Esophagus (tissue), 2 donors: ENCODE measurements around the gene ITGB8. TPM values are rescaled to one million over a fixed set of nuclear protein-coding genes. Genes with fewer than 3 reads are reported as not detected.

ENCODE experiments used
- H3K27ac ChIP-seq, 2 donors: one replicate each; pipeline ENCODE4 v1.5.1; 2013; ENCODE audit warnings: low read depth in 2 of 2, mild to moderate bottlenecking in 2 of 2, inconsistent platforms in 1 of 2, low read length in 1 of 2, moderate library complexity in 1 of 2
- H3K27me3 ChIP-seq, 2 donors: one replicate each; pipeline ENCODE4 v1.6.1; 2013; ENCODE audit warnings: low read length in 2 of 2, control low read depth in 1 of 2, mild to moderate bottlenecking in 1 of 2; ENCODE audit not compliant: insufficient read depth in 2 of 2, control insufficient read depth in 1 of 2
- H3K36me3 ChIP-seq, 2 donors: one replicate each; pipeline ENCODE4 v1.6.1; 2013; ENCODE audit warnings: low read length in 1 of 2; ENCODE audit not compliant: control insufficient read depth in 2 of 2, insufficient read depth in 2 of 2
- H3K4me1 ChIP-seq, 2 donors: one replicate each; pipeline ENCODE4 v1.6.1; 2013; ENCODE audit warnings: low read length in 1 of 2; ENCODE audit not compliant: control insufficient read depth in 2 of 2, insufficient read depth in 2 of 2
- H3K4me3 ChIP-seq, 2 donors: one replicate each; pipeline ENCODE4 v1.5.1; 2013; ENCODE audit warnings: low read length in 2 of 2, mild to moderate bottlenecking in 2 of 2, low read depth in 1 of 2, moderate library complexity in 1 of 2
- H3K9me3 ChIP-seq, 2 donors: one replicate each; pipeline ENCODE4 v1.6.1; 2013; ENCODE audit warnings: mild to moderate bottlenecking in 2 of 2, low read depth in 1 of 2, low read length in 1 of 2, moderate library complexity in 1 of 2; ENCODE audit not compliant: control insufficient read depth in 2 of 2, insufficient read depth in 1 of 2
- WGBS, 2 donors: extraction: QIAGEN DNeasy Blood & Tissue Kit; methylation state at CpG; one replicate each; pipeline ENCODE4 v1.1.7; 2013; 5-methylcytosine and 5-hydroxymethylcytosine counted together
- polyA plus RNA-seq, 2 donors: library from polyadenylated mRNA; stranded (reverse); fragments of 200-250 nt; gene quantifications; one replicate each; pipeline ENCODE4 v1.2.3, GENCODE V29; 2013
- donor health status: healthy with polysubstance abuse.
- donor health status: Bipolar disorder and iron deficiency.

Gene ITGB8
- polyA plus RNA-seq, 2 donors, result 4.2 to 5.0 TPM

- Histone ChIP-seq H3K9me3 (no peaks in the 10 kb centered on the region), H3K27ac (no peak overlapping the region), H3K36me3 (no peaks in the 10 kb centered on the region), H3K4me3 (no peak overlapping the region), H3K4me1 (no peaks in the 10 kb centered on the region), H3K27me3 (no peaks in the 10 kb centered on the region)
- WGBS, 2 donors, result 85 to 86% methylated on average over 5 of the region's 5 CpGs
Observed at GRCh38 chr7:20306180-20306946, 24.3 kb upstream of the ITGB8 start.

- Histone ChIP-seq H3K4me3 (no peak overlapping the region), H3K4me1 (no peaks in the 10 kb centered on the region), H3K27me3 (no peaks in the 10 kb centered on the region), H3K9me3 (no peaks in the 10 kb centered on the region), H3K27ac (no peak overlapping the region), H3K36me3 (no peaks in the 10 kb centered on the region)
- 42 to 58% methylated on average over 2 of the region's 2 CpGs for WGBS, 2 donors
Observed at GRCh38 chr7:20307119-20307518, 23.6 kb upstream of the ITGB8 start.

DNA sequence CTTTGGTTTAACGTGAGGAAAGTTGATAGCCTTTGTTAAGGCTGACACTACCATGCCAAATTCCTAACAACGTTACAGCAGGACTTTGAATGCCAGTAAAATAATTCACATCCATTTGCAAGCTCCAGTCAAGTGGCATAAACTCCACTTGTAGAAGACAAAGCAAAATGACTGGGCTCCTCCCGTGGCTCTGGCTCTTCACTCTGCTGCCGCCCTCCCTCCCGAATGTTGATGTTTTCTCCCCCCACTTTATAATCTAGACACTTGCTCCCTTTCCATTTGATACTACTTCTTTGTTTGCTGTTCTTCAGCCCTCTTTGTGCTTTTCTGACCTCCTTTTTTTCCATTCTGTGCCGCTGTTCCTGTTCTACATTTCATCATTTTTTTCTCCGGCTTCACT is 22.8 kb upstream of the ITGB8 start:
- Histone ChIP-seq H3K4me1 (no peaks in the 10 kb centered on the region), H3K27ac (no peak overlapping the region), H3K9me3 (no peaks in the 10 kb centered on the region), H3K4me3 (no peak overlapping the region), H3K27me3 (no peaks in the 10 kb centered on the region), H3K36me3 (no peaks in the 10 kb centered on the region)
- WGBS, 2 donors, result 74 to 77% methylated on average over 7 of the region's 7 CpGs

GRCh38 chr7:20310301-20310700 is 20.4 kb upstream of the ITGB8 start:
- no peaks in the 10 kb centered on the region for H3K4me1 ChIP-seq
- H3K36me3 ChIP-seq, result no peaks in the 10 kb centered on the region
- WGBS, 2 donors, result 85 to 89% methylated on average over 3 of the region's 3 CpGs
- H3K27me3 ChIP-seq, result no peaks in the 10 kb centered on the region
- no peak overlapping the region for H3K4me3 ChIP-seq
- no peaks in the 10 kb centered on the region for H3K9me3 ChIP-seq
- H3K27ac ChIP-seq, result no peak overlapping the region

- no peaks in the 10 kb centered on the region for H3K9me3 ChIP-seq
- no peak overlapping the region for H3K27ac ChIP-seq
- H3K4me1 ChIP-seq, result no peaks in the 10 kb centered on the region
- no peaks in the 10 kb centered on the region for H3K36me3 ChIP-seq
- no peak overlapping the region for H3K4me3 ChIP-seq
- no peaks in the 10 kb centered on the region for H3K27me3 ChIP-seq
- WGBS, 2 donors, result 60 to 61% methylated on average over 3 of the region's 3 CpGs
Observed at GRCh38 chr7:20310963-20311742, 19.5 kb upstream of the ITGB8 start.

GRCh38 chr7:20311743-20312042 is 19.0 kb upstream of the ITGB8 start:
- WGBS, 2 donors, result 88 to 89% methylated on average over 2 of the region's 2 CpGs
- H3K4me3 ChIP-seq, result no peak overlapping the region
- no peaks in the 10 kb centered on the region for H3K4me1 ChIP-seq
- H3K36me3 ChIP-seq, result no peaks in the 10 kb centered on the region
- no peaks in the 10 kb centered on the region for H3K27me3 ChIP-seq
- no peaks in the 10 kb centered on the region for H3K9me3 ChIP-seq
- no peak overlapping the region for H3K27ac ChIP-seq

GRCh38 chr7:20312562-20312961 is 18.1 kb upstream of the ITGB8 start:
- 28 to 47% methylated on average over 2 of the region's 2 CpGs for WGBS, 2 donors
- Histone ChIP-seq H3K27ac (peak overlapping the region in 1 of 2 donors; percentile 8), H3K9me3 (no peaks in the 10 kb centered on the region), H3K4me3 (no peak overlapping the region), H3K4me1 (no peaks in the 10 kb centered on the region), H3K36me3 (no peaks in the 10 kb centered on the region), H3K27me3 (no peaks in the 10 kb centered on the region)

DNA sequence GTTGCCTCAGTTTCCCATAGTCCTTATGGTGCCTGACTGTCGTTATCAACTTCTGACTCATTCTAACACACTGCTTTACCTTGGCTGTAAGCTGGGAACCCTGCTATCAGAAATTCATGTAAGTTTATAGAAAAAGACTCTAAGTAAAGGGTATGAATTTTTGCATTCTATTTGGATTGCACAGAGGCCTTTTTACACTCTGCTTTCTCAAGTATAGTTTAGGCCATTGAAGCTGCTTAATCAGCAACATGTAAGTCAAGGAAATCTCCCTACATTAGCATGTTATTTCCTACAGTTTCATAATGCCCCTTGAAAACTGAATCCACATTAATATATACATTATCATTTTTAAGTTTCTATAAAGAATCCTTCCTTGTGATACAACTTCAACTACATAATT is 17.1 kb upstream of the ITGB8 start:
- WGBS, 2 donors, result 90 to 97% methylated on average over 1 of the region's 1 CpG
- no peaks in the 10 kb centered on the region for H3K27me3 ChIP-seq
- H3K4me1 ChIP-seq, result no peaks in the 10 kb centered on the region
- no peak overlapping the region for H3K4me3 ChIP-seq
- no peaks in the 10 kb centered on the region for H3K9me3 ChIP-seq
- H3K27ac ChIP-seq, result no peak overlapping the region
- H3K36me3 ChIP-seq, result no peaks in the 10 kb centered on the region

DNA sequence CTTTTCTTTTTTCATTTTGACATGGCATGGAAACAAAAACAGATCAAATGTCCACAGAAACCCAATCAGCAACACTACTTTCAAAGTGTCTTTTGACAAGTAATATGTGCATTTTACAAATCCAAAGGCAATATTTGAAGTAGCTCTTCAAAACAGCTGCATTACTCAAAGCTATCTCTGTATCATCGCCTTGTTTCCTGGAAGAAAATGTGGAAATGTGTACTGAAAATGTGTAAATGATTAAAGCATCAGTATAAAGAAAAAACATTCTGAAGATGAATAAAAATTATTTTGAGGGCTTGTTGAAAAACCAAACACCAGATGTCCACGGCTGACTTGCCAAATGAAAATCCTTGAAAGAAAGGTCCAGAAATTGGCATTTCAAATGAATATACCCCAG is 16.5 kb upstream of the ITGB8 start:
- no peaks in the 10 kb centered on the region for H3K36me3 ChIP-seq
- H3K4me3 ChIP-seq, result no peak overlapping the region
- H3K9me3 ChIP-seq, result no peaks in the 10 kb centered on the region
- WGBS, 2 donors, result 78 to 81% methylated on average over 2 of the region's 2 CpGs
- H3K27ac ChIP-seq, result no peak overlapping the region
- no peaks in the 10 kb centered on the region for H3K27me3 ChIP-seq
- H3K4me1 ChIP-seq, result no peaks in the 10 kb centered on the region

DNA sequence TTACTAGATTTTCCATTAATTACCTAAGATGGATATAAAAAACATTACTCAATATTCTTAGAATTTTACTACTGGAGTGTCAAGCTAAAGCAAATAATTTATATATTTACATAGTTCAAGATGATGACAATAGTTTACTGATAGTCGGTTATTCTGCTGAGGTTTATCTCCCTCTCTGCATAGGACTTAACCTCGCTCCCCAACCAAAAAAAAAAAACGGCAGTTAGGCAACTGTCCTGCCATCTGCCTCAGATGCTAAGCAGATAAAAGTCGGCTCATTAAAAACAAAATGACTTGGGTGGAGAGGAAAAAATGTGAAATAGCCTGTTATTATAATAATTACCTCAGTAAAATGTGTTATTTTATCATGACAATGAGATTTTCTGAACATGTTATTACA is 14.0 kb upstream of the ITGB8 start:
- Histone ChIP-seq H3K36me3 (no peaks in the 10 kb centered on the region), H3K4me1 (no peaks in the 10 kb centered on the region), H3K9me3 (no peaks in the 10 kb centered on the region), H3K27me3 (no peaks in the 10 kb centered on the region), H3K27ac (no peak overlapping the region), H3K4me3 (no peak overlapping the region)
- WGBS, 2 donors, result 72 to 75% methylated on average over 4 of the region's 4 CpGs
